HEK293 (cell line): ENCODE results near the gene CSKMT.

Experiments
- HOXC10 ChIP-seq: sonication (generic); formaldehyde crosslinking; IDR thresholded peaks from 2 replicates; pipeline ENCODE4 v1.8.1; 2023; ENCODE audit warnings: mild to moderate bottlenecking, missing genetic modification reagents
- KLF10 ChIP-seq: fragments of 450-650 bp; IDR thresholded peaks from 2 replicates; pipeline ENCODE4 v1.5.1; 2018; ENCODE audit warnings: missing biosample characterization, mild to moderate bottlenecking, missing genetic modification characterization
- PRDM1 ChIP-seq: fragments of 450-650 bp; formaldehyde crosslinking; IDR thresholded peaks from 2 replicates; pipeline ENCODE4; 2016; ENCODE audit warnings: missing biosample characterization, missing genetic modification characterization
- SP3 ChIP-seq: fragments of 450-650 bp; formaldehyde crosslinking; IDR thresholded peaks from 2 replicates; pipeline ENCODE4 v1.5.1; 2016; ENCODE audit warnings: missing biosample characterization, missing genetic modification characterization
- ZBTB17 ChIP-seq: fragments of 450-650 bp; formaldehyde crosslinking; IDR thresholded peaks from 2 replicates; pipeline ENCODE4 v1.5.1; 2016; ENCODE audit warnings: missing biosample characterization, missing genetic modification characterization
- ZBTB49 ChIP-seq: fragments of 450-650 bp; formaldehyde crosslinking; IDR thresholded peaks from 2 replicates; pipeline ENCODE4 v1.5.1; 2016; ENCODE audit warnings: missing biosample characterization, missing genetic modification characterization, low read depth
- ZNF138 ChIP-seq: fragments of 450-650 bp; formaldehyde crosslinking; IDR thresholded peaks from 2 replicates; pipeline ENCODE4 v1.5.1; 2016; ENCODE audit warnings: missing biosample characterization, missing genetic modification characterization, borderline replicate concordance
- ZNF146 ChIP-seq: fragments of 450-650 bp; formaldehyde crosslinking; IDR thresholded peaks from 2 replicates; pipeline ENCODE4 v1.5.1; 2016; ENCODE audit warnings: missing biosample characterization, missing genetic modification characterization
- ZNF184 ChIP-seq: fragments of 450-650 bp; IDR thresholded peaks from 2 replicates; pipeline ENCODE4 v1.5.1; 2018; ENCODE audit warnings: missing biosample characterization, mild to moderate bottlenecking, missing genetic modification characterization
- ZNF324 ChIP-seq: fragments of 450-650 bp; formaldehyde crosslinking; IDR thresholded peaks from 2 replicates; pipeline ENCODE4 v1.5.1; 2016; ENCODE audit warnings: missing biosample characterization, missing genetic modification characterization
- ZNF433 ChIP-seq: fragments of 450-650 bp; formaldehyde crosslinking; IDR thresholded peaks from 2 replicates; pipeline ENCODE4 v1.5.1; 2016; ENCODE audit warnings: missing biosample characterization, missing genetic modification characterization, low read depth
- ZNF558 ChIP-seq: fragments of 450-650 bp; formaldehyde crosslinking; IDR thresholded peaks from 2 replicates; pipeline ENCODE4 v1.5.1; 2016; ENCODE audit warnings: missing biosample characterization, missing genetic modification characterization
- ZNF621 ChIP-seq: fragments of 450-650 bp; formaldehyde crosslinking; IDR thresholded peaks from 2 replicates; pipeline ENCODE4 v1.5.1; 2017; ENCODE audit warnings: missing biosample characterization, missing genetic modification characterization
- ZNF777 ChIP-seq: fragments of 450-650 bp; formaldehyde crosslinking; IDR thresholded peaks from 2 replicates; pipeline ENCODE4 v1.5.1; 2017; ENCODE audit warnings: missing biosample characterization, missing genetic modification characterization, borderline replicate concordance
- TF ChIP-seq, protein P1 (sequence below): fragments of 450-650 bp; formaldehyde crosslinking; IDR thresholded peaks from 2 replicates; pipeline ENCODE4 v1.5.1; 2016; ENCODE audit warnings: missing biosample characterization, missing genetic modification characterization
- TF ChIP-seq, protein P2 (sequence below): fragments of 450-650 bp; formaldehyde crosslinking; IDR thresholded peaks from 2 replicates; pipeline ENCODE4 v1.5.1; 2016; ENCODE audit warnings: missing biosample characterization, missing genetic modification characterization
- TF ChIP-seq, protein P3 (sequence below): fragments of 450-650 bp; formaldehyde crosslinking; IDR thresholded peaks from 2 replicates; pipeline ENCODE4 v1.5.1; 2016; ENCODE audit warnings: missing biosample characterization, missing genetic modification characterization
- TF ChIP-seq, protein P4 (sequence below): fragments of 450-650 bp; formaldehyde crosslinking; IDR thresholded peaks from 2 replicates; pipeline ENCODE4 v1.5.1; 2017; ENCODE audit warnings: missing biosample characterization, missing genetic modification characterization
- TF ChIP-seq, protein P5 (sequence below): fragments of 450-650 bp; formaldehyde crosslinking; conservative IDR thresholded peaks from 2 replicates; pipeline ENCODE4 v1.5.1; 2016; ENCODE audit warnings: low read depth, missing biosample characterization, missing genetic modification characterization
- TF ChIP-seq, protein P6 (sequence below): fragments of 450-650 bp; formaldehyde crosslinking; IDR thresholded peaks from 2 replicates; pipeline ENCODE4; 2016; ENCODE audit warnings: missing biosample characterization, missing genetic modification characterization

Gene CSKMT

DNA sequence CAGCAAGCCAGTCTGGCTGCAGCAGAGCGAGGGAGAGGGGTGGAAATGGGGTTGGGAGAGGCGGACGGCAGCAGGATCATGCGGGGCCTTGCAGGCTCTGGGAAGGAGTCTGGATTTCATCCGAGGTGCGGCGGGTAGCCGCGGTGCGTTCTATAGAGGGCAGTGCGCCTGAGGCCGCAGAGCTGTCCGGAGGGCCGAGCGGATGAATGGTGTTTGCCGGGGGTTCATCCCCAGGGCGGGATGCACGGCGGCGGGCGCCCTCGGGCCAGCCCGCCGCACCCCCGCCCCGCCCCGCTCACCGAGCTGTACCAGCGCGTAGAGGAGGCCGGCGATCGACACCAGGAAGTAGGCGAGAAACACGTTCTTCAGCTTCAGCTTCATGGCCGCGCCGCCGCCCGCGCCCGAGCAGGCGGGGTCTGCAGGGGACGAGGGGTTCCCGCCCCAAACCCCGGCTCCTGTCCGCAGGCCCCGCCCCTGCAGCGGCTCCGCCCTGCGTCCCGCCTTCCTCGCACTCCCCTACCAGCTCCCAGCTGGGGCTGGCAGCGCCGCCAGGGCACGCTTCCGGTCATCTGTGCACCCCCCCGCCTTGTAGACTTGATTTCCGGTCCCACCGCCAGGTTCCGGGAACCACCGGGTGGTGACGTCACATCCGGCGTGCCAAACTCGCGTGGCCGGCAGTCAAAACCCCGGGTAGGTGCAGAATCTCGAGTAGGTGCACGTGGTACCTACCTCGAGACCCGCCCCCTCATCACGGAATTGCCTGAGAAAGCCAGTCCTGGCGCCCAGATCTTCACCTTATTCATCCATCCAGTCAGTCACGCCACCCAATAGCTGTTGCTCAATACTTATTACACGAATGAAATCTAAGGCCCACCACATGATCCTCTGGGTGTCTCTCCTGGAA lies 43.3 kb upstream of the CSKMT start, which contains the start of gene B3GAT3 (continued):
- TF ChIP-seq SP3 (tag by site-specific recombination) (peak; percentile 93), ZBTB49 (tag by site-specific recombination) (no peak), KLF10 (peak; percentile 92), ZNF138 (tag by site-specific recombination) (no peak), ZNF324 (tag by site-specific recombination) (0 out of 2 replicates have a peak, but pooled peaks have one; percentile 47), ZNF184 (tag by site-specific recombination) (no peak), ZBTB17 (tag by site-specific recombination) (peak; percentile 67), ZNF433 (no peak), ZNF777 (no peak), ZNF621 (tag by site-specific recombination) (no peak), HOXC10 (CRISPR knock-in tag) (no peak), PRDM1 (tag by site-specific recombination) (no peak), ZNF558 (no peak), ZNF146 (no peak)
- TF ChIP-seq, protein P1, sequence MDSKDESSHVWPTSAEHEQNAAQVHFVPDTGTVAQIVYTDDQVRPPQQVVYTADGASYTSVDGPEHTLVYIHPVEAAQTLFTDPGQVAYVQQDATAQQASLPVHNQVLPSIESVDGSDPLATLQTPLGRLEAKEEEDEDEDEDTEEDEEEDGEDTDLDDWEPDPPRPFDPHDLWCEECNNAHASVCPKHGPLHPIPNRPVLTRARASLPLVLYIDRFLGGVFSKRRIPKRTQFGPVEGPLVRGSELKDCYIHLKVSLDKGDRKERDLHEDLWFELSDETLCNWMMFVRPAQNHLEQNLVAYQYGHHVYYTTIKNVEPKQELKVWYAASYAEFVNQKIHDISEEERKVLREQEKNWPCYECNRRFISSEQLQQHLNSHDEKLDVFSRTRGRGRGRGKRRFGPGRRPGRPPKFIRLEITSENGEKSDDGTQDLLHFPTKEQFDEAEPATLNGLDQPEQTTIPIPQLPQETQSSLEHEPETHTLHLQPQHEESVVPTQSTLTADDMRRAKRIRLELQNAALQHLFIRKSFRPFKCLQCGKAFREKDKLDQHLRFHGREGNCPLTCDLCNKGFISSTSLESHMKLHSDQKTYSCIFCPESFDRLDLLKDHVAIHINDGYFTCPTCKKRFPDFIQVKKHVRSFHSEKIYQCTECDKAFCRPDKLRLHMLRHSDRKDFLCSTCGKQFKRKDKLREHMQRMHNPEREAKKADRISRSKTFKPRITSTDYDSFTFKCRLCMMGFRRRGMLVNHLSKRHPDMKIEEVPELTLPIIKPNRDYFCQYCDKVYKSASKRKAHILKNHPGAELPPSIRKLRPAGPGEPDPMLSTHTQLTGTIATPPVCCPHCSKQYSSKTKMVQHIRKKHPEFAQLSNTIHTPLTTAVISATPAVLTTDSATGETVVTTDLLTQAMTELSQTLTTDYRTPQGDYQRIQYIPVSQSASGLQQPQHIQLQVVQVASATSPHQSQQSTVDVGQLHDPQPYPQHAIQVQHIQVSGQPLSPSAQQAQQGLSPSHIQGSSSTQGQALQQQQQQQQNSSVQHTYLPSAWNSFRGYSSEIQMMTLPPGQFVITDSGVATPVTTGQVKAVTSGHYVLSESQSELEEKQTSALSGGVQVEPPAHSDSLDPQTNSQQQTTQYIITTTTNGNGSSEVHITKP (tag by site-specific recombination): peak; percentile 32; the same call in 1 of the 2 replicates
- TF ChIP-seq, protein P2, sequence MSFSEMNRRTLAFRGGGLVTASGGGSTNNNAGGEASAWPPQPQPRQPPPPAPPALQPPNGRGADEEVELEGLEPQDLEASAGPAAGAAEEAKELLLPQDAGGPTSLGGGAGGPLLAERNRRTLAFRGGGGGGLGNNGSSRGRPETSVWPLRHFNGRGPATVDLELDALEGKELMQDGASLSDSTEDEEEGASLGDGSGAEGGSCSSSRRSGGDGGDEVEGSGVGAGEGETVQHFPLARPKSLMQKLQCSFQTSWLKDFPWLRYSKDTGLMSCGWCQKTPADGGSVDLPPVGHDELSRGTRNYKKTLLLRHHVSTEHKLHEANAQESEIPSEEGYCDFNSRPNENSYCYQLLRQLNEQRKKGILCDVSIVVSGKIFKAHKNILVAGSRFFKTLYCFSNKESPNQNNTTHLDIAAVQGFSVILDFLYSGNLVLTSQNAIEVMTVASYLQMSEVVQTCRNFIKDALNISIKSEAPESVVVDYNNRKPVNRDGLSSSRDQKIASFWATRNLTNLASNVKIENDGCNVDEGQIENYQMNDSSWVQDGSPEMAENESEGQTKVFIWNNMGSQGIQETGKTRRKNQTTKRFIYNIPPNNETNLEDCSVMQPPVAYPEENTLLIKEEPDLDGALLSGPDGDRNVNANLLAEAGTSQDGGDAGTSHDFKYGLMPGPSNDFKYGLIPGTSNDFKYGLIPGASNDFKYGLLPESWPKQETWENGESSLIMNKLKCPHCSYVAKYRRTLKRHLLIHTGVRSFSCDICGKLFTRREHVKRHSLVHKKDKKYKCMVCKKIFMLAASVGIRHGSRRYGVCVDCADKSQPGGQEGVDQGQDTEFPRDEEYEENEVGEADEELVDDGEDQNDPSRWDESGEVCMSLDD: 0 out of 2 replicates have a peak, but pooled peaks have one; percentile 38
- TF ChIP-seq, protein P3, sequence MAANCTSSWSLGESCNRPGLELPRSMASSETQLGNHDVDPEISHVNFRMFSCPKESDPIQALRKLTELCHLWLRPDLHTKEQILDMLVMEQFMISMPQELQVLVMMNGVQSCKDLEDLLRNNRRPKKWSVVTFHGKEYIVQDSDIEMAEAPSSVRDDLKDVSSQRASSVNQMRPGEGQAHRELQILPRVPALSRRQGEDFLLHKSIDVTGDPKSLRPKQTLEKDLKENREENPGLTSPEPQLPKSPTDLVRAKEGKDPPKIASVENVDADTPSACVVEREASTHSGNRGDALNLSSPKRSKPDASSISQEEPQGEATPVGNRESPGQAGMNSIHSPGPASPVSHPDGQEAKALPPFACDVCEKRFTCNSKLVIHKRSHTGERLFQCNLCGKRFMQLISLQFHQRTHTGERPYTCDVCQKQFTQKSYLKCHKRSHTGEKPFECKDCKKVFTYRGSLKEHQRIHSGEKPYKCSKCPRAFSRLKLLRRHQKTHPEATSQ (tag by site-specific recombination): no peak
- TF ChIP-seq, protein P4, sequence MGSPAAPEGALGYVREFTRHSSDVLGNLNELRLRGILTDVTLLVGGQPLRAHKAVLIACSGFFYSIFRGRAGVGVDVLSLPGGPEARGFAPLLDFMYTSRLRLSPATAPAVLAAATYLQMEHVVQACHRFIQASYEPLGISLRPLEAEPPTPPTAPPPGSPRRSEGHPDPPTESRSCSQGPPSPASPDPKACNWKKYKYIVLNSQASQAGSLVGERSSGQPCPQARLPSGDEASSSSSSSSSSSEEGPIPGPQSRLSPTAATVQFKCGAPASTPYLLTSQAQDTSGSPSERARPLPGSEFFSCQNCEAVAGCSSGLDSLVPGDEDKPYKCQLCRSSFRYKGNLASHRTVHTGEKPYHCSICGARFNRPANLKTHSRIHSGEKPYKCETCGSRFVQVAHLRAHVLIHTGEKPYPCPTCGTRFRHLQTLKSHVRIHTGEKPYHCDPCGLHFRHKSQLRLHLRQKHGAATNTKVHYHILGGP (tag by site-specific recombination): no peak
- TF ChIP-seq, protein P5, sequence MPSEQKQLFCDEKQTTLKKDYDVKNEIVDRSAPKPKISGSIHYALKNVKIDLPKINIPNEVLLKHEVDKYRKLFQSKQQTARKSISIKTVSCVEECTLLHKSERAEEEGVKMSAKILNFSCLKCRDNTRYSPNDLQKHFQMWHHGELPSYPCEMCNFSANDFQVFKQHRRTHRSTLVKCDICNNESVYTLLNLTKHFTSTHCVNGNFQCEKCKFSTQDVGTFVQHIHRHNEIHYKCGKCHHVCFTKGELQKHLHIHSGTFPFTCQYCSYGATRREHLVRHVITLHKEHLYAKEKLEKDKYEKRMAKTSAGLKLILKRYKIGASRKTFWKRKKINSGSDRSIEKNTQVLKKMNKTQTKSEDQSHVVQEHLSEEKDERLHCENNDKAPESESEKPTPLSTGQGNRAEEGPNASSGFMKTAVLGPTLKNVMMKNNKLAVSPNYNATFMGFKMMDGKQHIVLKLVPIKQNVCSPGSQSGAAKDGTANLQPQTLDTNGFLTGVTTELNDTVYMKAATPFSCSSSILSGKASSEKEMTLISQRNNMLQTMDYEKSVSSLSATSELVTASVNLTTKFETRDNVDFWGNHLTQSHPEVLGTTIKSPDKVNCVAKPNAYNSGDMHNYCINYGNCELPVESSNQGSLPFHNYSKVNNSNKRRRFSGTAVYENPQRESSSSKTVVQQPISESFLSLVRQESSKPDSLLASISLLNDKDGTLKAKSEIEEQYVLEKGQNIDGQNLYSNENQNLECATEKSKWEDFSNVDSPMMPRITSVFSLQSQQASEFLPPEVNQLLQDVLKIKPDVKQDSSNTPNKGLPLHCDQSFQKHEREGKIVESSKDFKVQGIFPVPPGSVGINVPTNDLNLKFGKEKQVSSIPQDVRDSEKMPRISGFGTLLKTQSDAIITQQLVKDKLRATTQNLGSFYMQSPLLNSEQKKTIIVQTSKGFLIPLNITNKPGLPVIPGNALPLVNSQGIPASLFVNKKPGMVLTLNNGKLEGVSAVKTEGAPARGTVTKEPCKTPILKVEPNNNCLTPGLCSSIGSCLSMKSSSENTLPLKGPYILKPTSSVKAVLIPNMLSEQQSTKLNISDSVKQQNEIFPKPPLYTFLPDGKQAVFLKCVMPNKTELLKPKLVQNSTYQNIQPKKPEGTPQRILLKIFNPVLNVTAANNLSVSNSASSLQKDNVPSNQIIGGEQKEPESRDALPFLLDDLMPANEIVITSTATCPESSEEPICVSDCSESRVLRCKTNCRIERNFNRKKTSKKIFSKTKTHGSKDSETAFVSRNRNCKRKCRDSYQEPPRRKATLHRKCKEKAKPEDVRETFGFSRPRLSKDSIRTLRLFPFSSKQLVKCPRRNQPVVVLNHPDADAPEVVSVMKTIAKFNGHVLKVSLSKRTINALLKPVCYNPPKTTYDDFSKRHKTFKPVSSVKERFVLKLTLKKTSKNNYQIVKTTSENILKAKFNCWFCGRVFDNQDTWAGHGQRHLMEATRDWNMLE (tag by site-specific recombination): peak; percentile 93
- TF ChIP-seq, protein P6, sequence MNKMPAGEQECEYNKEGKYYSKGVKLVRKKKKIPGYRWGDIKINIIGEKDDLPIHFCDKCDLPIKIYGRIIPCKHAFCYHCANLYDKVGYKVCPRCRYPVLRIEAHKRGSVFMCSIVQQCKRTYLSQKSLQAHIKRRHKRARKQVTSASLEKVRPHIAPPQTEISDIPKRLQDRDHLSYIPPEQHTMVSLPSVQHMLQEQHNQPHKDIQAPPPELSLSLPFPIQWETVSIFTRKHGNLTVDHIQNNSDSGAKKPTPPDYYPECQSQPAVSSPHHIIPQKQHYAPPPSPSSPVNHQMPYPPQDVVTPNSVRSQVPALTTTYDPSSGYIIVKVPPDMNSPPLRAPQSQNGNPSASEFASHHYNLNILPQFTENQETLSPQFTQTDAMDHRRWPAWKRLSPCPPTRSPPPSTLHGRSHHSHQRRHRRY: no peak
